Glomerular visceral epithelial cell (primary cell): ENCODE data around the gene LSM10.

ENCODE experiments used
- DNase-seq: peaks from one replicate; pipeline ENCODE4 v3.0.0-alpha.2; 2016; ENCODE audit errors: extremely low spot score

Gene LSM10

GRCh38 chr1:36408479-36408878 is 10.8 kb upstream of the LSM10 start:
- DNase-seq, result peak; percentile 71

DNA sequence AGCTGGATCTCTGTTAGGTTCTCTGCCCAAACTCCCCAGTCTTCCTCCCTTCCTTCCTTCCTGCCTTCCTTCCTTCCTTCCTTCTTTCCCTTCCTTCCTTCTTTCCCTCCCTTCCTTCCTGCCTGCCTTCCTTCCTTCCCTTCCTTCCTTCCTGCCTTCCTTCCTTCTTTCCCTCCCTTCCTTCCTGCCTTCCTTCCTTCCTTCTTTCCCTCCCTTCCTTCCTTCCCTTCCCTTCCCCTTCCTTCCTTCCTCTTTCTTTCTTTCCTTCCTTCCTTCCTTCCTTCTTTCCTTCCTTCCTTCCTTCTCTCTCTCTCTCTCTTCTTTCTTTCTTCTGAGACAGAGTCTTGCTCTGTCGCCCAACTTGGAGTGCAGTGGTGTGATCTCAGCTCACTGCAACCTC is 8.7 kb upstream of the LSM10 start:
- no peak for DNase-seq

DNA sequence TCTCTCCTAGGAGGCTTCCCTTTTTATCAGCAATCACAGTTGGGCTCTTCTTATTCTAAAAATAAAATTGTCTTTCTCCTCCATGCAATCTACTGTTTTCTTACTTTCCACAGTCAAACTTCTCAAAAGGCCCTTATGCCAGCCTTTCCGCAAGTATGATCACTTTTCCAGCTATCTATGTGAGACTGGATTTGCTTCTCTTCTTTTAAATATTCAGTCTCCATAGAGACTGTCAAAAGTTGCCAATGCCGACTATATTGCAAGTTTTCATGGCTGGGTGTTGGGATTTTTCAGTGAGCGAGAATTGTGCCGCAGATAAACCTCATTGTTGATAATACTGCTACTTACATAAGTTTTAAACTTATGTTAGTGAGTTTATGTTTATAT is 4.8 kb upstream of the LSM10 start:
- no peak for DNase-seq

- no peak for DNase-seq
Observed at GRCh38 chr1:36401602-36402503, 4.1 kb upstream of the LSM10 start.

- DNase-seq, result no peak
Observed at GRCh38 chr1:36400825-36401601, 3.3 kb upstream of the LSM10 start.

DNA sequence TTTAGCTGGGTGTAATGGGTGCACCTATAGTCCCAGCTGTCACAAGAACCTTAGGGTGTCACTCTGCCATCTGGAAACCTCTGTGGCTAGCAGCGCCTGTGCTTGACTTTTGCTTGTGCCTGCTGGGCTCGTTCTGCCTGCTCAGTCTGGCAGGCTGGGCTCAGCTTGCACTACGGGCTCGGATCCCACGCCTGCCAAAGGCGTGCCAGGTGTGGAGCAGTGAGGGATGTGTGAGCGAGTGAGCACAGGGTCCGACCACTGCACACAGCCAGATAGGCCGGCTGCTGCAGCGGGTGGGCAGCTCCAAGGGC is 2.8 kb upstream of the LSM10 start:
- DNase-seq, result no peak

- no peak for DNase-seq
Observed at GRCh38 chr1:36398370-36398977, 766 bp upstream of the LSM10 start.

- DNase-seq, result no peak
Observed at GRCh38 chr1:36397083-36397377, 678 bp downstream of the LSM10 start.

GRCh38 chr1:36396359-36396758 is 1.3 kb downstream of the LSM10 start:
- no peak for DNase-seq

- no peak for DNase-seq
Observed at GRCh38 chr1:36393686-36394085, 4.0 kb downstream of the LSM10 start.

GRCh38 chr1:36392836-36393235 is 4.9 kb downstream of the LSM10 start:
- no peak for DNase-seq

DNA sequence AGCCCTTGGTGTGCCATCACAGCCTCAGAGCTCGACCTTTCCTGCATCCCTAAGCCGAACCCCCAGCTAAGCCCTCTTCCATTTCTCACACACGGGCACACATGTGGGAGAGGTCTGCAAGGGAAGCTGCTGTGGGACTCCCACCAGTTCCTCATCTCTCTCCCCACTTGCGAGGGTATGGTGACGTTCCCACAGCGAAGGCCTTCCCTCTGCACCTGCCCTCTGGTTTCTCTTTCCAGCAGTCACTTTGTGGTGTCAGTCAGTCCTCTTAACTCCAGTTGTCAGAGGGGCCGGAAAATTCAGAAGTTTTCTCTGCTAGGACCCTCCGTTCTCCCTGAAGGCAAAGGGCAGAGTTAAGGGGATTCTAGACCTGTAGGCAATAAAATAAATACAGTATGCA is 6.4 kb downstream of the LSM10 start:
- DNase-seq, result no peak

GRCh38 chr1:36390411-36390810 is 7.3 kb downstream of the LSM10 start:
- DNase-seq, result no peak

- no peak for DNase-seq
Observed at GRCh38 chr1:36389999-36390398, 7.7 kb downstream of the LSM10 start.

- no peak for DNase-seq
Observed at GRCh38 chr1:36389261-36389660, 8.4 kb downstream of the LSM10 start.

DNA sequence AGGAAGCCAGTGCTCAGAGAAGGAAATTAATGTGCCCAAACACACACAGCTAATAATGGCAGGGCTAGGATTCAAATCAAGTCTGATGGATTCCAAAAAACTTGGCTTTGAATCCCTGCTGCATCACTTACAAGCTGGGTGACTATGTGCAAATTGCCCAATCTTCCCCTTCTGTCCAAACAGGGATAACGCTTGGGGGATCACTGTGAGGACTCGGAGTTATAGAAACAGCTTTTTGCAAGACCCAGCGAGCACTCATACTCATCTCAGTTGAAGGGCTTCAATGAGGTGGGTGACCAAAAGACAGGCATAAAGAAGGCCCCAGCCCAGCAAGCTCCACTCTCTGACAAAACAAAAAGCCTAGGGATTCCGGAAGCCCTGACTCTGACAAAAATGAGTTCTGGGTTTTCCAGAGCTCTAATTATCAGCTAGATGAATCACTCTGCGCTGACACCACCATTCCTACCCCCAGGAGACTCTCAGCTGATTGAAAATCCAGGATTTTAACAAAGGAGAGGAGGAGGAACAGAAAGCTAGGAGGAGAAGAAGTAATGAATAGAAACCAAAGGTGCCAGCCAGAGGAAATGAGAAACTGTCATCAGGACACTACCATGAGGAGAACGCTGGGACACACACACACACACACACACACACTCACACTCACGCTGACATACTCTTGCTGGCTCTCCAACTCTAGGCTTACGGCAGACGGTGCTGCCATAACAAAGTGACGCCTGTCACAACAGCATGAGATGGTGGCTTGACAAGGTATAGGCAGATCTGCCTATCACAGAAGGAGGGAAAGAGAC is 10.4 kb downstream of the LSM10 start:
- peak; percentile 77 for DNase-seq

DNA sequence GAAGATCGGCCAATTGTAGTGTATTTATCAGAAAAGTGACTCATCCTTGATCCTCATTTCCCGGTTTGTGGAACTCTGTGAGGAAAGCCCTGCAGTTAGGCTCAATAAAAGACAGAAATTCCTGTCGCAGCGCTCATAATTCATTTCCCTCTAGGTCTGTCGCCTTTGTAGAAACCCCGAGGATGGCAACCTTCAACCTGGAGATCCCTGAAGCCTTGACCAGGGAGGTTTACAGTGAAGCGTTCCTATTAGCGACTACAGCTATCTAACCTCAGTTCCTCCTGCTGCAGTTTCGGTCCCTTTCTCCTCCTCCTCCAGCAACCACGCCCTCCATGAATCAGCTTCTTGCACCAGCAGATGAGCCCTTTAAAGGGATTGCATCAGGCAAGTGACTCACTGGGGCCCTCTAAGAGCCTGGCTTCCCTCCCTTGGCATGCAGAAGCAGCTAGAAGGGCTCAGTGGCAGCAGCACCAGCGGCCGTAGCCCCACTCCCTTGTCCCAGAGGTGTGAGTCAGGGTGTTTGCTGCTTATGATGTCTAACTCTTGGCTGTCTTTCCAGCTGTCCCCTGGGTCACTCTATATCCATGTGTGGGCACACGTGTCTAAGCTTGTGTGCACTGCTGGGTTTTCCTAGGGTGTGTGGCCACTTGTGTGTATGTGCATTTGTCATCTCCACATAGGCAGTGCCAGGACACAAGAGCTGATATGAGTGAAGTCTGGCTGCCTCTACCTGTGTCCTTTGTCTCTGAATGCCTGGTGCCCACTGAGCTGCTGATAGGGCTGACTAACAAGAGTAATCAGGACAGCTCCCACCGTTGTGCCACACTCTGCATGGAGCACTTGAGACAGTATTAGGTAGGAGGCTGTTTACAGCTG is 11.2 kb downstream of the LSM10 start:
- DNase-seq, result peak; percentile 99

GRCh38 chr1:36385410-36386264 is 12.1 kb downstream of the LSM10 start, which contains the start of gene STK40:
STK40 (minus strand) TSS chr1:36385924; CDS start chr1:36361332, 24,592 bp downstream.
- peak; percentile 99 for DNase-seq

DNA sequence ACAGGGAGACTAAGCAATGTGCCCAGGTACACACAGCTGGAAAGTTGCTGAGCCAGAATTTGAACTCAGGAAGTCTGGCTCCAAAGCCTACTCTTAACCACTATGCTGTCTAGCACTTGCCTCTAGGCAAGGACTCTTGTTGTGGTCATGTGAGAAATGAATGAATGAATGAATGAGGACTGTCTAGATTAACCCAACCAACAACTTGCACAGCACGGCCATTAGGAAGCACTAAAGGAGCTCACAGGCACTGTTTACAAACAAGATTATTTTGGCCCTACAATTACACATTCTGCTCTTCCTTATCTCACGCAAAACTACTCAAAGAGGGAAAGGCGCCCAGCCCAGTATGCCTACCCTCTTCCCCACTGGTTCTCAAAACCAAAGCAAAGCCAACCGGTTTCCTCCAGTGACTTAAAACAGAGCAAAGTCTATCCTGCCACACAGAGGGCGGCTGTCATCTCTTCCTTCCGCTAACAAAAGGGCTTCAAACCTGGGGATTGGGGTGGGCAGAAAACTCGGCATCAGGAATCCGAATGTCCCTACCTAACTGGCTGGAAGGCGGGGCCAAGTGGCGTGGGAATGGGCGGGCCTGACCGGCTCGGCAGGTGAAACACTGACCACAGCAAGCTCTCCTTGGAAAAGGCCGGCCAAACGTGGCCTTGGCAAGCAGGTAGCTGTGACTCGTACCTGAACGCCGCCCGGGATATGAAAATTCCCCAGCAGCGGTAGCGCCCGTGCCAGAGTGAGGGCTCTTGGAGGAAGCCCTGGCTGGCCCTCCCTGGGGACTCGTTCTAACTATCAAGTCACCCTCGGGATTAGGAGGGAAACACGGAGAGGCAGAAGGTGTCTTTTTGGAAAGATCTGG is 12.9 kb downstream of the LSM10 start:
- DNase-seq, result peak; percentile 45
